HepG2 (cell line): Measurements from ENCODE around the gene TMEM100. TPM values are rescaled to one million over a fixed set of nuclear protein-coding genes. Genes with fewer than 3 reads are reported as not detected.
A peak's percentile ranks its signal among the peaks of the same experiment; 100 is the strongest.
"Not testable (repeated sequence)": the region's sequence is repeated elsewhere in the genome, so short reads cannot be mapped to it uniquely, and the experiment has no call there.

Source experiments
- ATAC-seq: fragments of 200-7000 bp; cut with Tn5 transposase; 3 replicates; pipeline ENCODE4 v1.9.1; 2020; ENCODE audit warnings: mild to moderate bottlenecking, moderate library complexity
- BruUV-seq: library from RNA; stranded (reverse); fragments of 400-500 nt; replicated peaks from 2 replicates; lab custom pipeline; 2021; lab: Mats Ljungman, UMichigan
- CTCF ChIA-PET: fragments of 300-600 bp; formaldehyde crosslinking; extraction: SDS; loops from one replicate; lab custom pipeline; 2021; ENCODE audit warnings: low total read pairs, inconsistent platforms, low intra/inter-chr PET ratio; lab: Yijun Ruan, JAX
- POLR2A ChIA-PET: fragments of 350-600 bp; sonication (Branson Sonifier 250); formaldehyde crosslinking; loops from one replicate; lab custom pipeline; 2020; ENCODE audit warnings: antibody characterized with exemption, inconsistent platforms; lab: Yijun Ruan, JAX
- DNase-seq: peaks from one replicate; pipeline ENCODE4 v3.0.0-alpha.2; 2015; ENCODE audit warnings: low spot score
- FAIRE-seq: peaks from 3 replicates; lab custom pipeline; 2011; peaks lifted over from hg19 to GRCh38; lab: Jason Lieb, UNC
- H2AFZ ChIP-seq: one replicate; pipeline ENCODE4 v1.6.1; 2011; ENCODE audit warnings: low read length, inconsistent platforms
- H3K27ac ChIP-seq: fragments of 300-600 bp; 3 replicates; pipeline ENCODE4 v1.8.0; 2011; ENCODE audit warnings: mixed run types, mild to moderate bottlenecking, mixed read lengths, low read length, inconsistent platforms; ENCODE audit not compliant: insufficient read depth; ENCODE audit errors: extremely low read length
- H3K27me3 ChIP-seq, 2 experiments: fragments of 200-600 bp in 1 of 2; 2 replicates in 1 of 2; 3 replicates in 1 of 2; pipeline versions ENCODE4 v1.6.0 to v1.8.0; 2011; ENCODE audit warnings: low read length in 2 of 2, mild to moderate bottlenecking in 2 of 2, moderate library complexity in 2 of 2, inconsistent platforms in 1 of 2; ENCODE audit not compliant: insufficient read depth in 2 of 2, control insufficient read depth in 1 of 2
- H3K36me3 ChIP-seq, 2 experiments: fragments of 200-600 bp in 1 of 2; replicated peaks in 1 of 2; 2 replicates in 1 of 2; 3 replicates in 1 of 2; pipeline versions ENCODE4 v1.5.1 to v1.8.0; 2011; ENCODE audit warnings: low read length in 2 of 2, inconsistent platforms in 1 of 2; ENCODE audit not compliant: insufficient read depth in 2 of 2, control insufficient read depth in 1 of 2
- H3K4me1 ChIP-seq: 2 replicates; pipeline ENCODE4 v1.5.1; 2012; ENCODE audit warnings: low read length, inconsistent platforms; ENCODE audit not compliant: insufficient read depth
- H3K4me2 ChIP-seq: 2 replicates; pipeline ENCODE4 v1.6.0; 2011; ENCODE audit warnings: low read depth, low read length, inconsistent platforms
- H3K4me3 ChIP-seq, 3 experiments: fragments of 200-600 bp in 1 of 3; sonication (generic), shearing (Covaris generic) in 1 of 3; replicated peaks in 1 of 3; 2 replicates each; pipeline ENCODE4 v1.5.1; 2011 to 2016; ENCODE audit warnings: low read length in 3 of 3, inconsistent platforms in 2 of 3, low read depth in 2 of 3, mild to moderate bottlenecking in 2 of 3, control low read depth in 1 of 3, mixed read lengths in 1 of 3; ENCODE audit not compliant: insufficient read depth in 1 of 3
- H3K79me2 ChIP-seq: one replicate; pipeline ENCODE4 v1.6.1; 2011; ENCODE audit warnings: low read length, inconsistent platforms; ENCODE audit not compliant: insufficient read depth
- H3K9ac ChIP-seq: 2 replicates; pipeline ENCODE4 v1.6.0; 2011; ENCODE audit warnings: mild to moderate bottlenecking, low read depth, low read length, inconsistent platforms; ENCODE audit not compliant: insufficient read depth
- H3K9me3 ChIP-seq: 2 replicates; pipeline ENCODE4 v1.5.1; 2012; ENCODE audit warnings: mild to moderate bottlenecking, low read length
- H4K20me1 ChIP-seq: 2 replicates; pipeline ENCODE4 v1.6.0; 2011; ENCODE audit warnings: inconsistent platforms, mild to moderate bottlenecking, low read length, moderate library complexity; ENCODE audit not compliant: insufficient read depth
- ATF7 ChIP-seq, 2 experiments: fragments of 450-650 bp in 1 of 2; sonication (generic) in 1 of 2; formaldehyde crosslinking in 1 of 2; IDR thresholded peaks; 2 replicates each; pipeline versions ENCODE4 v1.4.0 to v1.6.1; 2016 to 2020; ENCODE audit warnings: antibody characterized with exemption in 1 of 2, mild to moderate bottlenecking in 1 of 2, missing genetic modification reagents in 1 of 2
- CEBPB ChIP-seq: IDR thresholded peaks from 2 replicates; pipeline ENCODE4 v1.6.1; 2011; ENCODE audit warnings: low read depth, low read length, improper control_type of control experiment, borderline replicate concordance
- MYNN ChIP-seq: sonication (generic); formaldehyde crosslinking; IDR thresholded peaks from 2 replicates; pipeline ENCODE4 v1.4.0; 2020; ENCODE audit warnings: mild to moderate bottlenecking, low read depth, missing genetic modification reagents
- PHF8 ChIP-seq: sonication (generic); formaldehyde crosslinking; IDR thresholded peaks from 2 replicates; pipeline ENCODE4 v1.5.0; 2020; ENCODE audit warnings: missing genetic modification reagents
- RARA ChIP-seq: IDR thresholded peaks from 2 replicates; pipeline ENCODE4 v1.6.1; 2016; ENCODE audit warnings: missing genetic modification reagents, missing compliant biosample characterization
- RXRB ChIP-seq: IDR thresholded peaks from 2 replicates; pipeline ENCODE4 v1.6.1; 2016; ENCODE audit warnings: borderline replicate concordance, missing genetic modification reagents, missing compliant biosample characterization
- ZNF274 ChIP-seq: sonication (generic); formaldehyde crosslinking; IDR thresholded peaks from 2 replicates; pipeline ENCODE4 v1.5.1; 2020; ENCODE audit warnings: mild to moderate bottlenecking, missing genetic modification reagents
- ZNF720 ChIP-seq: sonication (generic); formaldehyde crosslinking; IDR thresholded peaks from 2 replicates; pipeline ENCODE4 v1.4.0; 2020; ENCODE audit warnings: missing genetic modification reagents
- ZSCAN20 ChIP-seq: sonication (generic); formaldehyde crosslinking; IDR thresholded peaks from 2 replicates; pipeline ENCODE4 v1.4.0; 2020; ENCODE audit warnings: missing genetic modification reagents, mild to moderate bottlenecking, borderline replicate concordance
- WGBS: methylation state at CpG from one replicate; pipeline ENCODE4 v1.1.6; 2017; ENCODE audit warnings: low lambda C conversion rate; 5-methylcytosine and 5-hydroxymethylcytosine counted together
- in situ Hi-C: cut with HindIII; loops from 2 replicates; pipeline ENCODE4 v1.10.0; 2017; ENCODE audit warnings: low pct_unique_long_range_greater_than_20kb; ENCODE audit not compliant: extremely low pct_ligation_motif_present
- intact Hi-C: fragments of 100-400 bp; cut with micrococcal nuclease; formaldehyde crosslinking; loops from one replicate; pipeline ENCODE4 v1.10.0; 2022; ENCODE audit not compliant: unreplicated experiment
- polyA plus RNA-seq, 8 experiments: library from polyadenylated mRNA; depleted of rRNA in 3 of 8; stranded (reverse) in 7 of 8; unstranded in 1 of 8; fragments of >200 nt; fragmentation: Illumina TruSeq in 4 of 8; extraction: Trizol in 4 of 8; gene quantifications; 2 replicates each; pipeline versions ENCODE4 v1.2.1 to v1.2.3, GENCODE V29; 2011 to 2016; ENCODE audit warnings: low read depth in 4 of 8, missing spikeins in 1 of 8, mixed read lengths in 1 of 8; ENCODE audit not compliant: insufficient read depth in 1 of 8
- total RNA-seq, 5 experiments: library from RNA; depleted of rRNA; stranded (reverse); fragments of >200 nt; fragmentation: Illumina TruSeq; extraction: Trizol; gene quantifications; 2 replicates each; pipeline ENCODE4 v1.2.3, GENCODE V29; 2016; ENCODE audit warnings: low read depth in 1 of 5
- TF ChIP-seq, protein P1 (sequence below): sonication (generic); formaldehyde crosslinking; IDR thresholded peaks from 2 replicates; pipeline ENCODE4 v1.9.0; 2021; ENCODE audit warnings: missing genetic modification reagents, mild to moderate bottlenecking, borderline replicate concordance

TMEM100 gene
- total and polyA plus RNA-seq, 2 of the 13 experiments (the other 11 are each of a cell fraction or from before 2014, with no cell fraction given) = not detected

DNA sequence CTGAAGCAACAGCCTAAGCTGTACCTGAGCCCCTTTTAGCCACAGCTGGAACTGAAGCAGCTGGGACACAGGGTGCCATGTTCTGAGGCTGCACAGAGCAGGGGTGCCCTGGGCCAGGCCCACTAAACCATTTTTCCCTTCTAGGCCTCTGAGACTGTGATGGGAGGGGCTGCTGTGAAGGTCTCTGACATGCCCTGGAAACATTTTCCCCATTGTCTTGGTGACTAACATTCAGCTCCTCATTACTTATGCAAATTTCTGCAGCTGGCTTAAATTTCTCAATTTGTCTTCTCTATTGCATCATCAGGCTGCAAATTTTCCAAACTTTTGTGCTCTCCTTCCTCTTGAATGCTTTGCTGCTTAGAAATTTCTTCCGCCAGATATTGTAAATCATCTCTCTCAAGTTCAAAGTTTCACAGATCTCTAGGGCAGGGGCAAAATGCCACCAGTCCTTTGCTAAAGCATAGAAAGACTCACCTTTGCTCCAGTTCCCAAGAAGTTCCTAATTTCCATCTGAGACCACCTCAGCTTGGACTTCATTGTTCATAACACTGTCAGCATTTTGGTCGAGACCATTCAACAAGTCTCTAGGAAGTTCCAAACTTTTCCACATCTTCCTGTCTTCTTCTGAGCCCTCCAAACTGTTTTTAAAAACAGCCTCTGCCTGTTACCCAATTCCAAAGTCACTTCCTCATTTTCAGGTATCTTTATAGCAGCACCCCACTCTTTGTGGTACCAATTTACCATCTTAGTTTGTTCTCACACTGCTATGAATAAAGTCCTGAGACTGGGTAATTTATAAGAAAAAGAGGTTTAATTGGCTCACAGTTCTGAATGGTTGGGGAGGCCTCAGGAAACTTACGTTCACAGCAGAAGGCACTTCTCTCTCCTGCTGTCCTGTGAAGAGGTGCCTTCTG lies 49.8 kb downstream of the TMEM100 start:
- Histone ChIP-seq H3K36me3 (no peaks in the 10 kb centered on the region), H2AFZ (no peak overlapping the region), H3K27ac (no peak overlapping the region), H3K79me2 (no peaks in the 10 kb centered on the region), H3K9me3 (no peaks in the 10 kb centered on the region), H3K4me1 (no peaks in the 10 kb centered on the region), H4K20me1 (no peaks in the 10 kb centered on the region), H3K27me3 (no peaks in the 10 kb centered on the region; a peak in 1 of 5 replicates), H3K4me3 (no peak overlapping the region), H3K4me2 (no peak overlapping the region), H3K9ac (no peak overlapping the region)
- WGBS = 11% methylated on average over 3 of the region's 3 CpGs
- FAIRE-seq (no peak), DNase-seq (no peak), ATAC-seq (no peak)
- in situ Hi-C loops (no loop called here), intact Hi-C loops (no loop called here)
- ChIA-PET POLR2A (no interaction called here), CTCF (no interaction called here)
- BruUV-seq = no TSS peak
- TF ChIP-seq RARA (no peak), MYNN (CRISPR knock-in tag) (no peak), RXRB (CRISPR knock-in tag) (no peak), ZNF274 (CRISPR knock-in tag) (no peak), CEBPB (peak; percentile 52; the same call in 1 of the 2 replicates), ZNF720 (CRISPR knock-in tag) (no peak), PHF8 (CRISPR knock-in tag) (no peak), ATF7 (IDR thresholded peaks at IDR 0.05) (peak; percentile 63), ATF7 (CRISPR knock-in tag; IDR thresholded peaks at IDR 0.05) (no peak), ZSCAN20 (no peak)
- TF ChIP-seq, protein P1, sequence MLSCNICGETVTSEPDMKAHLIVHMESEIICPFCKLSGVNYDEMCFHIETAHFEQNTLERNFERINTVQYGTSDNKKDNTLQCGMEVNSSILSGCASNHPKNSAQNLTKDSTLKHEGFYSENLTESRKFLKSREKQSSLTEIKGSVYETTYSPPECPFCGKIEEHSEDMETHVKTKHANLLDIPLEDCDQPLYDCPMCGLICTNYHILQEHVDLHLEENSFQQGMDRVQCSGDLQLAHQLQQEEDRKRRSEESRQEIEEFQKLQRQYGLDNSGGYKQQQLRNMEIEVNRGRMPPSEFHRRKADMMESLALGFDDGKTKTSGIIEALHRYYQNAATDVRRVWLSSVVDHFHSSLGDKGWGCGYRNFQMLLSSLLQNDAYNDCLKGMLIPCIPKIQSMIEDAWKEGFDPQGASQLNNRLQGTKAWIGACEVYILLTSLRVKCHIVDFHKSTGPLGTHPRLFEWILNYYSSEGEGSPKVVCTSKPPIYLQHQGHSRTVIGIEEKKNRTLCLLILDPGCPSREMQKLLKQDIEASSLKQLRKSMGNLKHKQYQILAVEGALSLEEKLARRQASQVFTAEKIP = no peak
- TF ChIP-seq, all 625 proteins: peak for 2

DNA sequence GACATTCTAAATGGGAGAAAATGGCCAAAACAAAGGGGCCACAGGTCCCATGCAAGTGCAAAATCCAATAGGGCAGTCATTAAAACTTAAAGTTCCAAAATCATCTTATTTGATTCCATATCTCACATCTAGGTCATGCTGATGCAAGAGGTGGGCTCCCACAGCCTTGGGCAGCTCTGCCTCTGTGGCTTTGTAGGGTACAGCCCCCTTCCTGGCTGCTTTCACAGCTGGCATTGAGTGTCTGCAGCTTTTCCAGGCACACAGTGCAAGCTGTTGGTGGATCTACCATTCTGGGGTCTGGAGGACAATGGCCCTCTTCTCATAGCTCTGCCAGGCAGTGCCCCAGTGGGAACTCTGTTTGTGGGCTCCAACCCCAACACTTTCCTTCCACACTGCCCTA lies 50.7 kb downstream of the TMEM100 start:
- H2AFZ ChIP-seq, ATAC-seq, H3K4me2 ChIP-seq, H4K20me1 ChIP-seq, in situ Hi-C loops, H3K27ac ChIP-seq, H3K79me2 ChIP-seq, H3K9ac ChIP-seq, FAIRE-seq, H3K4me3 ChIP-seq, DNase-seq, CTCF ChIA-PET, intact Hi-C loops, H3K9me3 ChIP-seq, H3K4me1 ChIP-seq, POLR2A ChIA-PET, BruUV-seq, H3K27me3 ChIP-seq, H3K36me3 ChIP-seq: not testable (repeated sequence)
